SK-N-MC (cell line): ENCODE data around the gene CBLIF.

Source experiments
- EZH2 ChIP-seq: fragments of 200-600 bp; sonication (generic); IDR thresholded peaks from one replicate; pipeline ENCODE4 v1.6.1; 2017; ENCODE audit warnings: antibody characterized with exemption
- FOXP2 ChIP-seq: optimal IDR thresholded peaks from 2 replicates; pipeline ENCODE3; 2011; ENCODE audit warnings: mild to moderate bottlenecking, moderate library complexity; ENCODE audit not compliant: insufficient read depth; ENCODE audit errors: extremely low read length, control extremely low read depth
- POLR2AphosphoS5 ChIP-seq: IDR thresholded peaks from 2 replicates; pipeline ENCODE4 v1.6.1; 2012; ENCODE audit warnings: mild to moderate bottlenecking, low read depth, low read length, borderline replicate concordance

GRCh38 chr11:59782080-59782479, 63.2 kb downstream of the CBLIF start:
- TF ChIP-seq EZH2: no peak
- TF ChIP-seq POLR2AphosphoS5: no peak
- no peak for TF ChIP-seq FOXP2
